Thyroid gland (tissue), 4 donors: ENCODE measurements around the gene GARS1.

Experiments used
- CTCF ChIP-seq, 6 experiments: fragments of 200-600 bp in 3 of 6; fragments of 450-650 bp in 3 of 6; sonication (generic) in 3 of 6; IDR thresholded peaks; one replicate each; pipeline ENCODE4 v1.5.1; 2016 to 2019; ENCODE audit warnings: antibody characterized with exemption in 6 of 6, mild to moderate bottlenecking in 2 of 6, inconsistent platforms in 1 of 6, moderate library complexity in 1 of 6
- POLR2A ChIP-seq, 2 donors: fragments of 450-650 bp; IDR thresholded peaks; one replicate each; pipeline ENCODE4 v1.6.1; 2017; ENCODE audit warnings: antibody characterized with exemption in 2 of 2, mild to moderate bottlenecking in 2 of 2, moderate library complexity in 1 of 2

GRCh38 chr7:30585675-30586074 lies 9.0 kb upstream of the GARS1 start:
- TF ChIP-seq POLR2A (IDR thresholded peaks at IDR 0.05) (no peak), CTCF (IDR thresholded peaks at IDR 0.05) (no peak)
